ENCODE results near the gene LMAN1L. TPM values are rescaled to one million over a fixed set of nuclear protein-coding genes. Genes with fewer than 3 reads are reported as not detected.

The LMAN1L gene
- total RNA-seq, 1 donor from 2014 or later: 0.20 TPM

DNA sequence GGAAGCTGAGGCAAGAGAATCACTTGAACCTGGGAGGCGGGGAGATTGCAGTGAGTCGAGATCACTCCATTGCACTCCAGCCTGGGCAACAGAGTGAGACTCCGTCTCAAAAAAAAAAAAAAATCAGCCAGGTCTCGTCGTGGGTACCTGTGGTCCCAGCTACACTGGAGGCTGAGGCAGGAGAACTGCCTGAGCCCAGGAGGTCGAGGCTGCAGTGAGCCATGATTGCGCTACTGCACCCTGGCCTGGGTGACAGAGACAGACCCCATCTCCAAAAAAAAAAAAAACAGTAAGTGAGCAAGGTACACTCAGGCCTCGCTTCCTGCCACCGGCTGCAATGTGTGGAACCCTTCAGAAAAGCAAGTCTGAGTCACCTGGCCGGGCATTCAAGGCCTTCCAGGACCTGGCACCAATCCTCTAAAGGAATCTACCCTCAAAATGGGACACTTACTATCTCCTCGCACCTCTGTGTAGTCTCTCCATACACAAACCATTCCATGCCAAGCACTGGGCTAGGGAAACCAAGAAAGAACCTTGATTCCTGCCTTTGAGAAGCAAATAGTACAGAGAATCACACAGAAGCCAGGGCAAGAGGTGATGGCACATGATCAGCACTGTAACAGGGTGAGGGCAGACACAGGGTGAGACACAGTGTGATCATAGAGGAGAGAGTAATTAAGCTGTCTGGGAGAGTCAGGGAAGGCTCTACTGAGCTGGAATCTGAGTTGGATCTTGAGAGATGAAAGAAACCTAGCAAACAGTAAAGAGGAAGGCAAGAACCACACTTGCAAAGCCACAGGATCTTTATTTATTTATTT lies 50.8 kb downstream of the LMAN1L start:
- no peak for DNase-seq

DNA sequence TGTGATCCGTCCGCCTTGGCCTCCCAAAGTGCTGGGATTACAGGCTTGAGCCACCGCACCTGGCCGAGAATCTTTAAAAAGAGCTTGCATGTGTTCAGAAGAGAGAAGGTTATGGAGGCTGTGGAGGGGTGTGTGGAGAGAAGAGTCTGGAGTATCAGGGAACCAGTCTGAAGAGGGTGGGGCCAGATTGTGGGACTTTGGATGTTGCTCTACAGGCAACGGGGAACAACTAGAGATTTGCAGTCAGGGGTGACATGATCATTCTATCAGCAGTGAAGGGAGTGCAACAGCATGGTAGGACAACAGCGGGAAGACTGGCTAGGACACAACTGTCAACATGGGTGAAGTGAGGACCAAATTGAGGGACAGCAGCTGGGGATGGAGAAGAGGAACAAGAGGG lies 51.7 kb downstream of the LMAN1L start:
- DNase-seq: no peak

GRCh38 chr15:74865316-74865715 lies 52.7 kb downstream of the LMAN1L start:
- no peak for DNase-seq

DNA sequence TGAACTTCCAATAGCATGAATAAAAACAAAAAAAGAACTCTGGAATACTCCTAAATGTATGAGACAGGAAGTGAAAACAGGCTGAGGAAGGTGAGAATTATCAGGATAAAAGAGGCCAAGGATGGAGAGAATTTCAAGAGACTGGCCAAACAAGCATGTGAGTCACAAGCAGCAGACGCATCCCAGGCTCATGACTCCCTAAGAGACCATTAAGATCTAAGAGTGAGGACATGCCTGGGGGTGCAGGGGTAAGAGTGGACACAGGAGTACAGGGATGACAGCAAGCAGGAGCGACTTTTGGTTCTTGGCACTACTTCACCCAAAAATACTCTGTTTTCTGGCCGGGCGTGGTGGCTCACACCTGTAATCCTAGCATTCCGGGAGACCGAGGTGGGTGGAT lies 53.5 kb downstream of the LMAN1L start:
- no peak for DNase-seq

- no peak for DNase-seq
Observed at GRCh38 chr15:74867466-74868038, 54.9 kb downstream of the LMAN1L start.

DNA sequence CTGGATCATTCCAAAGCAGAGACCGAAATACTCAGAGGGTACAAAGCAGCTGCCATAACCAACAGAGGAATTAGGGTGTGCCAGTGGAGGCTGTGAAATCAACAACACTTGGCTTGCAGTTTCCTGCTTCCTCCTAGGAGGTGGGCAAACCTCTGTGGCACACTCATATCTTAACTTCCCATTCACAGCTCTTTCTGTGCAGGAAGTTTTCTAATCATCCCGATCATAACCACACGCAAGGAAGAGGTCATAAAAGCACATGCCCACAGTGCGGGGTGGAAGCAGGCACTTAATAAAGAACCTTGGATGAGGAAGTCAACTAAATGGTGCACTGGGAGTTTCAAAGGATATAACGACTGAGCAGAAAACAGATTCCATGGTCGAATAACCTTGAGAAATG lies 55.4 kb downstream of the LMAN1L start:
- DNase-seq: no peak

- no peak for DNase-seq
Observed at GRCh38 chr15:74869372-74869725, 56.7 kb downstream of the LMAN1L start.

DNA sequence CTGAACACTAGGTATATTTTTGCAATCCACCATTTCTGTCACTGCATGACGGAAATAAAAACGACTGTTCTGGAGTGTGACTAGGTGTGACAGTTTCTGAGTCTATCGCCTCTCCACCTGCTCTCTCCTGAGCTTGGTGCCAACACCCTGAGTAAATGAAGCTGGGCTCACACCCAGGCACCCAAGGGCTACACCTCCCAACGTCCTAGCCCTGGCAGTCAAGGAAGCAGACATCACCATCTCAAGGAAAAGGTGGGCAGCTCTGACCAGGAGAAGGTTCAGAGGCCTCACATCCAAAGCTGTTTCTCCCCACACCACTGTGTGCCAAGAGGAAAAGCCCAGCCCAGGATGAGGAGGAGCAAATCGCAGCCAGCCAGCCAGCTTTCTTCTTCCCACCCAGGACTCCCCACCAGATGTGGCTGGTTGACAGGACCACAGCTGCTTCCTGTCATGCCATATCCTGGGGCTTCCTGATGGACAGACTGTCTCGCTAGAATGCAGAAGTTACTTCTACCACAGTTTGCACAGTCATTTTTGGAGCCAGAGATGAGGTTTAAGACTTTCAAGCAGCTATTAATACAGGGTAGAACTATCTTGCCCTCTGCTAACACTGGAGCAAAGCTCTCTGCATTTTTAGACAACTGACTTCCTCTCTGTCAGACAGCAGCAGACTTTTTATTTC lies 57.2 kb downstream of the LMAN1L start:
- peak; percentile 63 for DNase-seq

DNA sequence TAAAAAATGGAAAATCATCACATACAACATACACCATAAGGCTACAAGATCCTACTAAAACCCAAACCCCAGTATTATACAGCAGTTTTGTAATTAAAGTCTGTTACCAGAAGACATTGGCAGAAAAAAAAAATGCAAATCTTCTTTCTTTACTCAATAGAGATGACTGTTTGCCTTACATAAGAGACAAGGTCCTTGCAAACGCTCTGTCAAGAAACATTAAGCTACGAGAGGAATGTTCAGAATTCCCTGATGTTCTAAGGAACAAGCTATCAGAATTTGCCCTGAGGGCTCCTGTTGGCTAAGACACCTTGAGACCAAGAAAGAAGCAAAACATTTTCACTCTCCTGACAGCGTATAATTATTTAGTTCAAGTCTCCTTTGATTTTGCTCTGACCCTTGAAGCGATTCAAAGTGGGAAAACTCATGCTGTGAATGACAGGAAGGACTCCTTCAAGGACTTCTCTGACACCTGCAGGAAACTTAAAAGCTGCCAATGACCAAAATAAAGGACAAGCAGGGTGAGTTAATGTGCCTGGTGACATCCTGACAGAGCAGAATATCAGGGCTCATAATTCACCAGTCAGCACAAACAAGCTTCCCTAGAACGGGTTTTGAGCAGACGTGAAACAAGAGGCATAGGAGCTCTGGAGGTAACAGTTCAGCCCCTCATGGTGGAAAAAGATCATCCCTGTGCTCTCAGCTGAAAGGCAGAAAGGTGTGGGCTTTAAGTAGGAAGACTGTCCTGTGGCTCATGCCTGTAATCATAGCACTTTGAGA lies 58.0 kb downstream of the LMAN1L start:
- DNase-seq: no peak

GRCh38 chr15:74872702-74873035 lies 60.0 kb downstream of the LMAN1L start:
- no peak for DNase-seq

GRCh38 chr15:74873036-74873755 lies 60.6 kb downstream of the LMAN1L start, which contains the start of gene SCAMP2:
Gene SCAMP2 (minus strand): TSS chr15:74873365. CDS start chr15:74873255, 110 bp downstream.
- peak; percentile 89 for DNase-seq

DNA sequence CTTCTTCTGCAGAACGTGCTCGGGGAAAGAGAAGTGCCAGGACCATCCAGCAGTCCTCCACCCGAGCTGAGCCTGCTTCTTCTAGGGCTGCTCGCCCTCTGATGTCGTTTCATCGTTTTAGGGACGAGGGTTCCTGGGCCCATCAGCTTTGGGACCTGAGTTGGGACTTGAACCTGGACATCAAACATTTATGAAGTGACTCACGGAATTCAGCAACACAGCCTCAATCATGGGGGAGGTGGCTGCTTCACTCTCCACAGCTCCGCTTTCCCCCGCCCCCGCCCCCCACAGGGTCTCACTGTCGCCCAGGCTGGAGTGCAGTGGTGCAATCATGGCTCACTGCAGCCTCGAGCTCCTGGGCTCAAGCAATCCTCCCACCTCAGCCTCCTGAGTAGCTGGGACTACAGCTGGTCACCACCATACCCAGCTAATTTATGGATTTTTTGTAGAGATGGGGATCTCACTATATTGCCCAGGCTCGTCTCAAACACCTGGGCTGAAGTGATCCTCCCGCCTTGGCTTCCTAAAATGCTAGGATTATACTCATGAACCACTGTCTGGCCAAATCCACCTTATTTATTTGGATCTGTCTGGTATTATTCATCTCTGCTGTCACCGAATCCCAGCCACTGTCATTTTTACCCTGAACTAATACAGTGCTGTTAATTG lies 61.3 kb downstream of the LMAN1L start:
- no peak for DNase-seq

Small RNA genes lying within 50 kb of the gene (small RNA-seq; reads per million reads assigned to genes)
- not detected for gene CPLX3 (ENCODE audit: low replicate concordance)
- gene MIR4513 (ENCODE audit: low replicate concordance): not detected
- gene MIR6882 (ENCODE audit: low replicate concordance): 0.17 reads per million

Other genes with a start within 250 kb of the LMAN1L start
- gene CLK3, start 197.0 kb upstream of the LMAN1L start, total RNA-seq: 41.1 TPM
- gene EDC3, start 116.8 kb upstream of the LMAN1L start, total RNA-seq: 14.7 TPM
- 0.69 TPM for gene CYP1A1, start 87.3 kb upstream of the LMAN1L start, total RNA-seq
- 0.10 TPM for gene CYP1A2, start 64.0 kb upstream of the LMAN1L start, total RNA-seq
- gene CSK, start 30.8 kb upstream of the LMAN1L start, total RNA-seq: 21.4 TPM
- gene CPLX3, start 13.8 kb downstream of the LMAN1L start, total RNA-seq: 0.20 TPM
- gene ULK3, start 30.3 kb downstream of the LMAN1L start, total RNA-seq: 23.4 TPM
- 21.6 TPM for gene SCAMP2, start 60.5 kb downstream of the LMAN1L start, total RNA-seq
- gene MPI, start 77.2 kb downstream of the LMAN1L start, total RNA-seq: 23.3 TPM
- 43.4 TPM for gene FAM219B, start 94.0 kb downstream of the LMAN1L start, total RNA-seq
- gene COX5A, start 125.2 kb downstream of the LMAN1L start, total RNA-seq: 56.3 TPM
- 2.1 TPM for gene RPP25, start 143.9 kb downstream of the LMAN1L start, total RNA-seq
- gene SCAMP5, start 182.7 kb downstream of the LMAN1L start, total RNA-seq: 3.2 TPM
- gene PPCDC, start 210.8 kb downstream of the LMAN1L start, total RNA-seq: 10.8 TPM

Measured in skin of body (tissue), 3 donors.